HEK293T (cell line): ENCODE data around the gene EGLN2.
"Not testable (repeated sequence)": the region's sequence is repeated elsewhere in the genome, so short reads cannot be mapped to it uniquely, and the experiment has no call there.

Experiments used
- CTCF ChIA-PET: fragments of 350-600 bp; formaldehyde crosslinking; extraction: SDS; loops from one replicate; lab custom pipeline; 2021; ENCODE audit warnings: antibody characterized with exemption, inconsistent platforms; lab: Yijun Ruan, JAX
- POLR2A ChIA-PET: fragments of 350-600 bp; formaldehyde crosslinking; extraction: SDS; loops from one replicate; lab custom pipeline; 2020; ENCODE audit warnings: antibody characterized with exemption, inconsistent platforms; lab: Yijun Ruan, JAX
- DNase-seq: peaks from one replicate; pipeline ENCODE4 v3.0.0; 2012; ENCODE audit warnings: mixed read lengths; ENCODE audit errors: extremely low spot score
- ARNT ChIP-seq: fragments of 450-650 bp; IDR thresholded peaks from 2 replicates; pipeline ENCODE4 v1.6.1; 2017; ENCODE audit warnings: mild to moderate bottlenecking
- BHLHE40 ChIP-seq: fragments of 450-650 bp; IDR thresholded peaks from 2 replicates; pipeline ENCODE4 v1.6.1; 2016; ENCODE audit warnings: mild to moderate bottlenecking, moderate library complexity, borderline replicate concordance
- CTBP1 ChIP-seq: fragments of 450-650 bp; IDR thresholded peaks from 2 replicates; pipeline ENCODE4 v1.6.1; 2016; ENCODE audit warnings: borderline replicate concordance
- ELF4 ChIP-seq: fragments of 450-650 bp; IDR thresholded peaks from 2 replicates; pipeline ENCODE4 v1.6.1; 2017; ENCODE audit warnings: antibody characterized with exemption
- FOXA1 ChIP-seq: fragments of 450-650 bp; IDR thresholded peaks from 2 replicates; pipeline ENCODE4 v1.6.1; 2016; ENCODE audit warnings: mild to moderate bottlenecking
- FOXK2 ChIP-seq: fragments of 450-650 bp; IDR thresholded peaks from 2 replicates; pipeline ENCODE4 v1.6.1; 2016; ENCODE audit warnings: mild to moderate bottlenecking
- FOXM1 ChIP-seq: fragments of 450-650 bp; IDR thresholded peaks from 2 replicates; pipeline ENCODE4 v1.6.1; 2017; ENCODE audit warnings: mild to moderate bottlenecking, borderline replicate concordance
- HDGF ChIP-seq: fragments of 450-650 bp; IDR thresholded peaks from 2 replicates; pipeline ENCODE4 v1.6.1; 2017; ENCODE audit warnings: antibody characterized with exemption, borderline replicate concordance
- L3MBTL2 ChIP-seq: fragments of 450-650 bp; conservative IDR thresholded peaks from 2 replicates; pipeline ENCODE4 v1.6.1; 2016; ENCODE audit warnings: mild to moderate bottlenecking
- LEF1 ChIP-seq: fragments of 450-650 bp; IDR thresholded peaks from 2 replicates; pipeline ENCODE4 v1.6.1; 2017; ENCODE audit warnings: mild to moderate bottlenecking, borderline replicate concordance
- NFRKB ChIP-seq: fragments of 450-650 bp; IDR thresholded peaks from 2 replicates; pipeline ENCODE4 v1.6.1; 2016; ENCODE audit warnings: mild to moderate bottlenecking, moderate library complexity
- PKNOX1 ChIP-seq: fragments of 450-650 bp; IDR thresholded peaks from 2 replicates; pipeline ENCODE4 v1.6.1; 2016
- SP1 ChIP-seq: fragments of 450-650 bp; IDR thresholded peaks from 2 replicates; pipeline ENCODE4 v1.6.1; 2017
- SUZ12 ChIP-seq: fragments of 450-650 bp; IDR thresholded peaks from 2 replicates; pipeline ENCODE4 v1.6.1; 2016; ENCODE audit warnings: mild to moderate bottlenecking
- TARDBP ChIP-seq: fragments of 450-650 bp; IDR thresholded peaks from 2 replicates; pipeline ENCODE4 v1.6.1; 2016
- ZNF384 ChIP-seq: fragments of 450-650 bp; IDR thresholded peaks from 2 replicates; pipeline ENCODE4 v1.6.1; 2016

EGLN2 gene

GRCh38 chr19:40822161-40822560 is 23.2 kb downstream of the EGLN2 start:
- ChIA-PET POLR2A (no interaction called here), CTCF (no interaction called here)
- no peak for TF ChIP-seq L3MBTL2
- TF ChIP-seq FOXM1, result no peak
- TF ChIP-seq SUZ12, result no peak
- TF ChIP-seq CTBP1, result no peak
- no peak for TF ChIP-seq ARNT
- TF ChIP-seq FOXA1, result no peak
- no peak for TF ChIP-seq NFRKB
- no peak for TF ChIP-seq PKNOX1
- TF ChIP-seq ZNF384, result no peak
- TF ChIP-seq HDGF, result no peak
- no peak for DNase-seq

- POLR2A ChIA-PET, DNase-seq, CTCF ChIA-PET: not testable (repeated sequence)
These were observed 23.9 kb downstream of the EGLN2 start for GRCh38 chr19:40822704-40823553.

- POLR2A ChIA-PET, DNase-seq: not testable (repeated sequence)
- CTCF ChIA-PET, result interaction anchor here (0.7 kb wide), 1 partner anchor 12 kb away, joined by 5 read pairs; no protein-coding TSS in a partner anchor
These were observed 25.9 kb downstream of the EGLN2 start for GRCh38 chr19:40824916-40825315.

- CTCF ChIA-PET, POLR2A ChIA-PET, DNase-seq: not testable (repeated sequence)
These were observed 26.6 kb downstream of the EGLN2 start for GRCh38 chr19:40825460-40826095.

- DNase-seq, POLR2A ChIA-PET, CTCF ChIA-PET: not testable (repeated sequence)
These were observed 27.3 kb downstream of the EGLN2 start for GRCh38 chr19:40826312-40826698.

- POLR2A ChIA-PET, DNase-seq, CTCF ChIA-PET: not testable (repeated sequence)
These were observed 27.9 kb downstream of the EGLN2 start for GRCh38 chr19:40826699-40827385.

- no peak for TF ChIP-seq LEF1
- no peak for TF ChIP-seq CTBP1
- no peak for TF ChIP-seq FOXM1
- TF ChIP-seq ELF4, result no peak
- no peak for TF ChIP-seq ZNF384
- no peak for TF ChIP-seq ARNT
- no peak for TF ChIP-seq SP1
- TF ChIP-seq TARDBP, result no peak
- TF ChIP-seq NFRKB, result no peak
- no peak for TF ChIP-seq BHLHE40
- TF ChIP-seq L3MBTL2, result no peak
- TF ChIP-seq SUZ12, result no peak
- ChIA-PET POLR2A (no interaction called here), CTCF (interaction anchor here (0.9 kb wide), 1 partner anchor 8 kb away, joined by 3 read pairs; no protein-coding TSS in a partner anchor)
- no peak for DNase-seq
These were observed 28.6 kb downstream of the EGLN2 start for GRCh38 chr19:40827386-40828247.

- DNase-seq, result no peak
- no peak for TF ChIP-seq PKNOX1
- no peak for TF ChIP-seq FOXK2
- no peak for TF ChIP-seq LEF1
- TF ChIP-seq SP1, result no peak
- no peak for TF ChIP-seq ARNT
- no peak for TF ChIP-seq BHLHE40
- TF ChIP-seq FOXM1, result no peak
- no peak for TF ChIP-seq ZNF384
- POLR2A ChIA-PET, result no interaction called here
- CTCF ChIA-PET, result no interaction called here
These were observed 30.2 kb downstream of the EGLN2 start for GRCh38 chr19:40829205-40829604.

- DNase-seq, POLR2A ChIA-PET, CTCF ChIA-PET: not testable (repeated sequence)
These were observed 31.8 kb downstream of the EGLN2 start for GRCh38 chr19:40830741-40831140.
